ENCODE results near the gene ATP8B2.
A peak's percentile ranks its signal among the peaks of the same experiment; 100 is the strongest.
"Not testable (repeated sequence)": the region's sequence is repeated elsewhere in the genome, so short reads cannot be mapped to it uniquely, and the experiment has no call there.

The ATP8B2 gene

GRCh38 chr1:154324241-154324640 is 1.1 kb upstream of the ATP8B2 start:
- no peak for DNase-seq

GRCh38 chr1:154325583-154326545 is 539 bp downstream of the ATP8B2 start:
- DNase-seq = peak; percentile 77

GRCh38 chr1:154326546-154327465 is 1.5 kb downstream of the ATP8B2 start:
- no peak for DNase-seq

GRCh38 chr1:154327466-154328317 is 2.4 kb downstream of the ATP8B2 start:
- DNase-seq = no peak

GRCh38 chr1:154328318-154329151 is 3.2 kb downstream of the ATP8B2 start:
- peak; percentile 85 for DNase-seq

GRCh38 chr1:154329152-154329521 is 3.8 kb downstream of the ATP8B2 start:
- no peak for DNase-seq

- DNase-seq = no peak
Measured at GRCh38 chr1:154329551-154330131, 4.3 kb downstream of the ATP8B2 start.

GRCh38 chr1:154330669-154331068 is 5.3 kb downstream of the ATP8B2 start:
- no peak for DNase-seq

- DNase-seq = no peak
Measured at GRCh38 chr1:154334079-154335024, 9.0 kb downstream of the ATP8B2 start.

- peak; percentile 80 for DNase-seq
Measured at GRCh38 chr1:154335025-154335714, 9.8 kb downstream of the ATP8B2 start.

GRCh38 chr1:154337253-154337894 is 12.0 kb downstream of the ATP8B2 start:
- DNase-seq = no peak

- no peak for DNase-seq
Measured at GRCh38 chr1:154338875-154339274, 13.6 kb downstream of the ATP8B2 start.

- DNase-seq = not testable (repeated sequence)
Measured at GRCh38 chr1:154341366-154341765, 16.0 kb downstream of the ATP8B2 start.

GRCh38 chr1:154342132-154342531 is 16.8 kb downstream of the ATP8B2 start:
- no peak for DNase-seq

GRCh38 chr1:154342836-154343472 is 17.6 kb downstream of the ATP8B2 start:
- DNase-seq = no peak

GRCh38 chr1:154344977-154345837 is 19.9 kb downstream of the ATP8B2 start:
- peak; percentile 25 for DNase-seq

GRCh38 chr1:154346276-154346917 is 21.1 kb downstream of the ATP8B2 start:
- DNase-seq = no peak

Measured in NCI-H526 treated with DMSO at 0.1 percent for 48 hours (cell line).